CD4-positive, alpha-beta T cell (primary cell): Measurements from ENCODE around the gene ARID4B. TPM values are rescaled to one million over a fixed set of nuclear protein-coding genes. Genes with fewer than 3 reads are reported as not detected.
A peak's percentile ranks its signal among the peaks of the same experiment; 100 is the strongest.

Experiments used
- ATAC-seq: fragments of 200-7000 bp; cut with Tn5 transposase; one replicate; pipeline ENCODE4 v1.10.0; 2022; ENCODE audit warnings: mild to moderate bottlenecking; ENCODE audit not compliant: poor library complexity
- CTCF ChIA-PET: fragments of 350-600 bp; sonication (Branson Sonifier 250); formaldehyde crosslinking; loops from one replicate; lab custom pipeline; 2021; ENCODE audit warnings: antibody characterized with exemption, inconsistent platforms; lab: Charles Lee
- POLR2A ChIA-PET: fragments of 350-600 bp; sonication (Branson Sonifier 250); formaldehyde crosslinking; loops from one replicate; lab custom pipeline; 2021; ENCODE audit warnings: antibody characterized with exemption, inconsistent platforms; lab: Charles Lee
- DNase-seq, 14 experiments: peaks; one replicate each; pipeline ENCODE4 v3.0.0-alpha.2; 2013 to 2020; ENCODE audit warnings: mixed read lengths in 2 of 14
- H3K27ac ChIP-seq, 2 donors: one replicate each; pipeline versions ENCODE4 v1.5.1 to v1.7.0; 2013; ENCODE audit warnings: low read length in 2 of 2, low read depth in 1 of 2, mild to moderate bottlenecking in 1 of 2
- H3K27me3 ChIP-seq, 2 experiments: 1 replicate in 1 of 2; 2 replicates in 1 of 2; pipeline versions ENCODE4 v1.6.1 to v1.7.0; 2013; ENCODE audit warnings: low read length in 2 of 2, control low read depth in 1 of 2, mild to moderate bottlenecking in 1 of 2, moderate library complexity in 1 of 2; ENCODE audit not compliant: insufficient read depth in 2 of 2, control insufficient read depth in 1 of 2
- H3K36me3 ChIP-seq: one replicate; pipeline ENCODE4 v1.6.1; 2013; ENCODE audit warnings: low read length, control low read depth; ENCODE audit not compliant: insufficient read depth
- H3K4me1 ChIP-seq: one replicate; pipeline ENCODE4 v1.6.1; 2013; ENCODE audit warnings: low read length, control low read depth; ENCODE audit not compliant: insufficient read depth
- H3K4me3 ChIP-seq: one replicate; pipeline ENCODE4 v1.5.1; 2013; ENCODE audit warnings: mild to moderate bottlenecking, low read length, moderate library complexity
- H3K9me3 ChIP-seq, 2 experiments: 1 replicate in 1 of 2; 2 replicates in 1 of 2; pipeline versions ENCODE4 v1.6.1 to v1.7.0; 2013; ENCODE audit warnings: low read length in 2 of 2, mild to moderate bottlenecking in 2 of 2, control low read depth in 1 of 2, moderate library complexity in 1 of 2; ENCODE audit not compliant: control insufficient read depth in 1 of 2, insufficient read depth in 1 of 2
- H3K27ac Mint-ChIP-seq: one replicate; pipeline ENCODE4 v1.8.0; 2020; ENCODE audit warnings: mixed read lengths
- H3K27me3 Mint-ChIP-seq: one replicate; pipeline ENCODE4 v1.8.0; 2021; ENCODE audit warnings: mixed read lengths
- H3K36me3 Mint-ChIP-seq: one replicate; pipeline ENCODE4 v1.8.0; 2021; ENCODE audit warnings: low read depth, mixed read lengths
- H3K4me1 Mint-ChIP-seq: one replicate; pipeline ENCODE4 v1.8.0; 2021; ENCODE audit warnings: low read depth, mixed read lengths
- H3K4me3 Mint-ChIP-seq: one replicate; pipeline ENCODE4 v1.8.0; 2020; ENCODE audit warnings: mild to moderate bottlenecking, mixed read lengths
- H3K9me3 Mint-ChIP-seq: one replicate; pipeline ENCODE4 v1.8.0; 2020; ENCODE audit warnings: mixed read lengths
- CTCF ChIP-seq: fragments of 200-600 bp; IDR thresholded peaks from one replicate; pipeline ENCODE4 v1.8.0; 2022; ENCODE audit warnings: antibody characterized with exemption, mild to moderate bottlenecking
- intact Hi-C, 2 experiments: fragments of 100-400 bp; cut with DNase I in 1 of 2; cut with micrococcal nuclease in 1 of 2; formaldehyde crosslinking; loops; one replicate each; pipeline versions ENCODE4 v1.15.1 to v1.9.0; 2023 to 2025; cut with DNase I, micrococcal nuclease
- total RNA-seq, 174 experiments: library from RNA in 2 of 174; stranded (reverse) in 2 of 174; gene quantifications; one replicate each; pipeline ENCODE4 v1.2.3 and lab custom pipeline; 2021 to 2026

ARID4B gene
- total RNA-seq, 2 experiments from 2014 or later: 127 to 130 TPM

- Mint-ChIP-seq H3K36me3 (peaks cover 63% of the 10 kb centered on the region), H3K27ac (peak overlapping the region; percentile 74), H3K9me3 (no peaks in the 10 kb centered on the region), H3K27me3 (no peaks in the 10 kb centered on the region), H3K4me3 (peak overlapping the region; percentile 69), H3K4me1 (peaks cover 25% of the 10 kb centered on the region)
- ChIA-PET CTCF (interaction anchor here (0.6 to 1.4 kb wide), 2 partner anchors 9 to 72 kb away, joined by 3 read pairs; partner anchors contain the start of genes ARID4B and GGPS1), POLR2A (interaction anchor here (0.7 to 1.1 kb wide), 5 partner anchors 8 to 73 kb away, joined by 3 to 4 read pairs (median 4); partner anchors contain the start of genes ARID4B and GGPS1)
- no peak for TF ChIP-seq CTCF
- no peaks in the 10 kb centered on the region for H3K9me3 ChIP-seq
- H3K27me3 ChIP-seq: no peaks in the 10 kb centered on the region
- DNase-seq: peak in 8 of 14 experiments; percentile 3 to 79 (median 20)
- peaks cover 10% of the 10 kb centered on the region for H3K4me1 ChIP-seq
- H3K36me3 ChIP-seq: peaks cover 33% of the 10 kb centered on the region
- peak overlapping the region; percentile 6 to 36 for H3K27ac ChIP-seq
- intact Hi-C loops: loop anchor here in 1 of 2 experiments (5.0 to 10.0 kb wide), 2 partner anchors 75 to 528 kb away; partner anchors contain the start of gene LYST
- peak; percentile 96 for ATAC-seq
- H3K4me3 ChIP-seq: peak overlapping the region; percentile 0
Observed at GRCh38 chr1:235336903-235337302, 8.9 kb upstream of the ARID4B start.

GRCh38 chr1:235331401-235331800 is 3.4 kb upstream of the ARID4B start:
- Mint-ChIP-seq H3K27me3 (no peaks in the 10 kb centered on the region), H3K4me3 (no peak overlapping the region), H3K36me3 (peaks cover 47% of the 10 kb centered on the region), H3K9me3 (no peaks in the 10 kb centered on the region), H3K4me1 (peaks cover 19% of the 10 kb centered on the region), H3K27ac (no peak overlapping the region)
- ATAC-seq (no peak), DNase-seq (no peak)
- intact Hi-C loops: loop anchor here in 1 of 2 experiments (5.0 to 10.0 kb wide), 2 partner anchors 36 to 533 kb away; partner anchors contain the start of genes LYST and TBCE
- peaks cover 8% of the 10 kb centered on the region for H3K4me1 ChIP-seq
- CTCF ChIA-PET: interaction anchor here (1.3 to 2.6 kb wide), 3 partner anchors 78 to 85 kb away, joined by 3 to 12 read pairs (median 9); no protein-coding TSS in a partner anchor
- no peak overlapping the region for H3K4me3 ChIP-seq
- no peaks in the 10 kb centered on the region for H3K9me3 ChIP-seq
- no peaks in the 10 kb centered on the region for H3K27me3 ChIP-seq
- peak overlapping the region in 1 of 2 donors; percentile 18 for H3K27ac ChIP-seq
- POLR2A ChIA-PET: interaction anchor here (0.6 to 1.6 kb wide), 4 partner anchors 12 to 1194 kb away, joined by 3 read pairs; partner anchors contain the start of genes RBM34 and TBCE
- no peak for TF ChIP-seq CTCF
- peaks cover 13% of the 10 kb centered on the region for H3K36me3 ChIP-seq

- Histone ChIP-seq H3K27me3 (no peaks in the 10 kb centered on the region), H3K4me3 (peak overlapping the region; percentile 70), H3K4me1 (peaks cover 6% of the 10 kb centered on the region), H3K36me3 (peaks cover 11% of the 10 kb centered on the region), H3K27ac (peak overlapping the region in 1 of 2 donors; percentile 18), H3K9me3 (no peaks in the 10 kb centered on the region)
- Mint-ChIP-seq H3K36me3 (peaks cover 47% of the 10 kb centered on the region), H3K4me3 (no peak overlapping the region), H3K4me1 (peaks cover 24% of the 10 kb centered on the region), H3K27ac (no peak overlapping the region), H3K27me3 (no peaks in the 10 kb centered on the region), H3K9me3 (no peaks in the 10 kb centered on the region)
- no peak for TF ChIP-seq CTCF
- DNase-seq (no peak), ATAC-seq (no peak)
- ChIA-PET CTCF (interaction anchor here (1.3 to 2.6 kb wide), 3 partner anchors 78 to 86 kb away, joined by 3 to 12 read pairs (median 9); no protein-coding TSS in a partner anchor), POLR2A (interaction anchor here (1.0 to 1.6 kb wide), 4 partner anchors 11 to 170 kb away, joined by 3 read pairs; partner anchors contain the start of genes RBM34 and TBCE)
- intact Hi-C loops: loop anchor here in 1 of 2 experiments (5.0 to 10.0 kb wide), 2 partner anchors 36 to 534 kb away; partner anchors contain the start of genes LYST and TBCE
Observed at GRCh38 chr1:235330918-235331285, 2.9 kb upstream of the ARID4B start.
